Left lobe of liver (tissue), 2 donors: Measurements from ENCODE around the gene PNLDC1. TPM values are rescaled to one million over a fixed set of nuclear protein-coding genes. Genes with fewer than 3 reads are reported as not detected.
"Not testable (repeated sequence)": the region's sequence is repeated elsewhere in the genome, so short reads cannot be mapped to it uniquely, and the experiment has no call there.

Experiments used
- ATAC-seq: fragments of 200-7000 bp; cut with Tn5 transposase; one replicate; pipeline ENCODE4 v1.9.1; 2020; ENCODE audit warnings: mild to moderate bottlenecking, moderate library complexity
- DNase-seq: peaks from one replicate; pipeline ENCODE4 v3.0.0-alpha.2; 2020; ENCODE audit warnings: low spot score
- total RNA-seq: library from RNA; stranded (reverse); gene quantifications from one replicate; pipeline ENCODE4 v1.2.1, GENCODE V29; 2021
- donor health status: DM: no; HTN: no; CAD: no; lungs with moderate emphysema.
- donor health status: DM: no; HTN: yes; CAD: no.

The PNLDC1 gene
- total RNA-seq, 1 donor from 2014 or later, result 0.23 TPM

- ATAC-seq, result peak; percentile 29
- DNase-seq, result no peak
Measured at GRCh38 chr6:159778542-159779103, 21.5 kb upstream of the PNLDC1 start.

DNA sequence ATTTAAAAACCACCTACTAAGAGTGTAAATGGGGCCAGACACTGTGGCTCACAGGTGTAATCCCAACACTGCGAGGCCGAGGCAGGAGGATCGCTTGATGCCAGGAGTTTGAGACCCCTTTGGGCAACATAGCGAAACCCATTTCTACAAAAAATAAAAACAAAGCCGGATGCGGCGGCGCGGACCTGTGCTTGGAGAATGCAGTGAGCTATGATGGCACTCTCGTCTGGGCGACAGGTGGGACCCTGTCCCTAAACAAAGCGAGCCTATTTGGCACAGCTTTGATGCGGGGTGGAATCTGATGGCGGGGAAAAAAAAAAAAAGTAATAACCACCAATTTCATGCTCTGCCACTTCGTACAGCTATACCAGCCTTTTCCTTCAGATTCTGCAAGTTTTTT, 11.8 kb upstream of the PNLDC1 start:
- DNase-seq, result no peak
- no peak for ATAC-seq

- peak; percentile 71 for DNase-seq
- ATAC-seq, result peak; percentile 58
Measured at GRCh38 chr6:159788753-159789376, 11.2 kb upstream of the PNLDC1 start.

DNA sequence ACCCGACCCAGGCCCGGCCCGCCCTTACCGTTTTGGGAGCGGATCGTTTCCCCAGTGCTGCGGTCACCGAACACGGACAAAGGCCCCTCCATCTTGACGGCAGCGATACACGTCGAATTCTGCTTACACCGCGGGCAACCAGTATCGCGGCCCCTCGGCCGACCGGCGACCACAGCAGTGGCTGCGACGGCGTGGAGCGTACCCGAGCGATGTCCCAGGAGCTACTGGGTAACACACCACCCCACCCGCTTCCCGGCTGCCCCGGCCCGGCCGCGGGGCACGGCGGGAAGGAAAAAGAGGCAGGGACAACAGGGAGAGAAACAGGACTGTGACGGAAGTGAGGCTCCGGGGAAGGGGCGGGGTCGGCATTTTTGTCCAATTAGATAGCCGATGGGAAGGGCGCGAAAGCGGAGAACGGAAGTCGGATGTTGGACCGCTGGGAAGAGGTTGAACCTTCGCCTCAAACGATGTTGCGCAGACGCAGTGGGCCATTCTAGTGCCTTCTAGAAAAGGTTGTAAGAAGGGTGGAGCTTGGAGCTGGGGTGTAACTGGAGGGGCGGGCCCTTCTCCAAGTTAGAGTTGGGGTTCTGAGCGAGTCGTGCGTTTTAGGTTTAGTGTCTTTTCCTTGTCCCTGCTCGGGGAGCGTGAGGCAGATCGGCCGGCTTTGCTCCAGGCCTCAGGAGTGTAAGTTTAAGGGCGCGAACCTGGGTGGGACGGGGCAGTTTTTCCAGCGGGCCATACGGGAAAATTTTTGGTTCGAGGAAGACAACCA, 10.5 kb upstream of the PNLDC1 start, which contains the start of gene TCP1:
Gene TCP1 (minus strand): TSS at position 226 of the 772 bp plus-strand sequence. CDS start 134 bp downstream, at position 92.
- ATAC-seq (peak; percentile 85), DNase-seq (peak; percentile 100)

DNA sequence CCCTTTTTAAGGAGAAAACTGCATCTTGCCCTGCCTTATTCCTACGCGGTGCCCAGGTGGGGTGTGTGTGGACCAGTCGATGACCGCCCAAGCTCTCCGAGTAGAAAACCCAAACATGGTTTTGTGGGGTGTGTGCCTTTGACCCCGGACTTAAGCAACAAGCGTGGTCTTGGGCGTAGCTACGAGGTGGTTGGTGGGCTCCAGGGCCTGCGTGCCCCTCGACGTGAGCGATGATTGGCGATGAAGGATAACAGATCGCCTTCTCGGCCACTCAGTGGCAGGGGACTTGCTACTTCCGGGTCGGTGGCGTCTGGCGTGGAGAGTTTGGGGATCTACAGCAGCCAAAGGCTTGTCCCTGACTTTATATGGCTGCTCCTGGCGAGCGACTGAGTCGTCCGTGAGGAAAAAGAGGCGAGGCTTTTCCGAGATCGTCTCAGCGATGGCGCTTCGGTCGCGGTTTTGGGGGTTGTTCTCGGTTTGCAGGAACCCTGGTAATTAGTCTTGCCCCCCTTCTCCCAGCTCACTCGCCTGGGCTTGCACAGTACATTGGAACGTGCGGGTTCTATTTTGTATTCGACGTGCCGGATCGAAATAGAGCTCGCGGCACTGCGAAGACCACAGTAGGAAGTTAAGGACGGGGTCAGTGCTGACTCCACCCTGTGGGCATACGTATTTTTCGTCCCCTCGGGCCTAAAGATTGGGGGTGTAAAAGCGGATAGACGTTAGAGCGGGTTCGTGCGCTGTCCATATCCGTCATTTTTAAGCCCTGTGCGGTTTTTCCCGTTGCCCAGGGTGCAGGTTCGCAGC, 9.7 kb upstream of the PNLDC1 start, which contains the start of gene MRPL18:
Gene MRPL18 (plus strand): TSS at position 319 of the 807 bp plus-strand sequence. CDS start 121 bp downstream, at position 440.
- peak; percentile 93 for DNase-seq
- peak; percentile 84 for ATAC-seq

GRCh38 chr6:159790956-159791598, 9.0 kb upstream of the PNLDC1 start:
- DNase-seq (no peak), ATAC-seq (no peak)

DNA sequence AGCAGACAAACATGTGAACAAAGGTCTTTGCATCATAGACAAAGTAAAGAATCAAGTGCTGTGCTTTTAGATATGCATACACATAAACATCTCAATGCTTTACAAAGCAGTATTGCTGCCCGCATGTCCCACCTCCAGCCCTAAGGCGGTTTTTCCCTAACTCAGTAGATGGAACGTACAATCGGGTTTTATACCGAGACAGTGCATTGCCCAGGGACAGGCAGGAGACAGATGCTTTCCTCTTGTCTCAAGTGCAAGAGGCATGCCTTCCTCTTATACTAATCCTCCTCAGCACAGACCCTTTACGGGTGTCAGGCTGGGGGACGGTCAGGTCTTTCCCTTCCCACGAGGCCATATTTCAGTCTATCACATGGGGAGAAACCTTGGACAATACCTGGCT, 5.1 kb upstream of the PNLDC1 start:
- not testable (repeated sequence) for DNase-seq, ATAC-seq

DNA sequence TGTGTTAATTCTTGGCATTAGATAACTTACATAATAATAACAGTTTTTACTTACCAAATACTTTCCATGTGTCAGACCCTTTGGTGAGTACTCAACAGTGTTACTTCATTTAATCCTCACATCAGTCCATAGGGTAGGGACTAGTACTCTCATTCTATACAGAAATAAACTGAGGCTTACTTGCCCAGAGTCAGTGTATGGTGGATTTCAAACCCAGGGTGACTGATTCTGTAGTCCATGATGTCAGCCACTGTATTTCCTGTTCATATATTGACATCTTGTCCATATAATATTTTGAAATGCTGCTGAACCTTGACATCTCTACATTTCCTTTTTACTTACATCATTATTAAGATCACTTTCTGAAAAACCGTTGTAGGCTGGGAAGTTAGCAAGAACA, 2.5 kb upstream of the PNLDC1 start:
- ATAC-seq (no peak), DNase-seq (no peak)

DNA sequence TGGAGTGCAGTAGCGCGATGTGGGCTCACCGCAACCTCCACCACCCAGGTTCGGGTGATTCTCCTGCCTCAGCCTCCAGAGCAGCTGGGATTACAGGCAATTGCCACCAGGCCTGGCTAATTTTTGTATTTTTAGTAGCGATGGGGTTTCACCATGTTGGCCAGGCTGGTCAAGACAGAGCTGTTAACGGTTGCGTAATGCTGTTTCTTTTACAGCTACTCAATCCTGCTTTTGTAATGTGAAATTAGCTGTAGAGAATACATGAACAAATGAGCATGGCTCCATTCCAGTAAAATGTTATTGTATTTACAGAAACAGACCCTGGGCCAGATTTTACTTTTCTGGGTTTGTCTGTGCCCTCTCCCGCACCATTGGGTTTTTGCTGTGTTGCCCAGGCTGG, 1.9 kb downstream of the PNLDC1 start:
- DNase-seq (no peak), ATAC-seq (no peak)

- DNase-seq (no peak), ATAC-seq (no peak)
Measured at GRCh38 chr6:159804504-159804903, 4.4 kb downstream of the PNLDC1 start.

DNA sequence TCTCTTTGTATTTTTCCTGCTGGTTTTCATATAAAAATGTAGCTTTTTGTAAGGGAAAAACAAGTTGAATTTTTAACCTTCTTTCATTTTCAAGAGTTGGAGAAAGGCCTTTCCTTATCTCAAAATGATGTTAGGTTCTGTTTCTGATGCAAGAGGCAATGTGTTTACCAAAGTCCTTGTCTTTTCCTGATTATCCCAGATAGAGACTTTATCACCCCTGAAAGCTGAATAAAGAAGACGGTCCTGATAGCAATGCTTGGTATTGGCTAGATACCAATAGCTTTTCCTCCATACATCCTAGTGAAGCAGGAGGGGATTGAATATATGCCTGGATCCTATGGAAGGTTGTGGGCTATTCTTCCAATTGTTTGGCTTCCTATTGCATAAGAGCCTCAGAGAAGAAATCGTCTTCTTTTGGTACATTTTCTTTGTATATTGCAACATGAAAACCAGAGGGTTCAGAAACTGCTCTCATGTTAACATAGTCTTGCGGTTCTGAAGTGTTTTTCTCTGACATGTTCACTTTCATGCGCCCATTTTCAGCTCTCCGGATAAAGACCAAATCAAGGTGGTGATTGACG, 5.5 kb downstream of the PNLDC1 start:
- ATAC-seq (no peak), DNase-seq (no peak)

GRCh38 chr6:159806021-159806458, 6.0 kb downstream of the PNLDC1 start:
- ATAC-seq, result peak; percentile 18
- no peak for DNase-seq

GRCh38 chr6:159807150-159807858, 7.2 kb downstream of the PNLDC1 start:
- peak; percentile 75 for ATAC-seq
- no peak for DNase-seq

GRCh38 chr6:159808647-159809046, 8.6 kb downstream of the PNLDC1 start:
- DNase-seq (no peak), ATAC-seq (no peak)

- ATAC-seq, result no peak
- no peak for DNase-seq
Measured at GRCh38 chr6:159809149-159809548, 9.1 kb downstream of the PNLDC1 start.

DNA sequence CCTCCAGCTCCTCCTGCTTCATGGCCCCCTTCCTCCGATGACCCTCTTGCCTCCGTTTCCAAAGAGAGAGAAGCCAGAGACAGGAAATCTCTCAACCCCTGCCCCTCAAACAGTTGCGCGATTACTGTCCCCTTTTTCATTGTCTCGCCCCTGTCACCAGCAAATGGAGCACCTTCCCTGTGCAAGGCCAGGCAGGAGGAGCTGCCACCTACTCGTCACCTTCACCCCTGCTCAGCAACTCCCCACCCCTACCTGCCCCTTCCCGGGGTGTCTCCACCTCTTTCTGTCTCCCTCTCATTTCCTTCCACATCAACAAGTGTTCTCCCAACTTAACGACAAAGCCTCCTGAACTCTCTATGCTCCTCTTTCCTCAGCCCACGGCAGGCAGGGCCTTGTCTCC, 13.7 kb downstream of the PNLDC1 start:
- ATAC-seq (no peak), DNase-seq (no peak)

GRCh38 chr6:159815410-159815809, 15.3 kb downstream of the PNLDC1 start:
- ATAC-seq (no peak), DNase-seq (no peak)

- DNase-seq, ATAC-seq: not testable (repeated sequence)
Measured at GRCh38 chr6:159816775-159817174, 16.7 kb downstream of the PNLDC1 start.

DNA sequence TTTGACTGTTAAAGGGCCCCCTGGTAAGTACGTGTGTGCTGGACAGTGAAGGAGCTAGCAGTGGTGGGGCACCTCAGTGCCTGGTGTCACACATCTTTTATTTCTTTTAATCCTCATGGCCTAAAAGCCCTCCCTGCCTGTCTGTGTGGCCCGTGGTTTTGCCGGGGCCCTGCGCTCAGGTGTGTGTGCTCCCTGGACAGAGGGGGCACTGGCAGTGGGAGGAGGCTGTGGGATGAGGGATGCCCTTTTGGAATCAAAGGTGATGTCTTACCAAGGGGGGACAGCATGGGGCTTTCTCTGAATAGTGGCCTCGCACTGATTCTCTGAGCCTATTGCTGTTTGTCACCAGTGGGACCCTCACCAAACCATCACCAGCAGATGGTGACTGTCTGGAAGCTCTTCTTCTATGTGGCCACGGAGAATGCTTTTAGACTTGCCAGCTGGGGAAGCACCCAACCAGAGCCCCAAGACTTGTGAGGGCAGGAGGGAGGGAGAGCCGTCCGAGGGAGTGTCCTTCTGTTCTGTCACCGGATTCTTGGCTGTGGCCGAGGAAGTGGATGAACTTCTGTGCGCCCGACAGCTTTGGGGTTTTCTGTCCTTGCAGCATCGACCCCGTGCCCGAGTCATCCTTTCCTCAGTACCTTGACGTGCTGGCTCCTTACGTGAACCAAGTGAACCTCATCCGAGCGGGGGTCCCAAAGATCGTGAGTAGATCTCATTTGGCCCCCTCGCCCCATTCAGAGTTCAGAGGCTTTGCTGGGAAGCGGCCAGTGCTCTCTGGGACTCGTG, 18.1 kb downstream of the PNLDC1 start:
- ATAC-seq (no peak), DNase-seq (no peak)
